GM21381 (cell line): ENCODE data around the gene DKK1.

Source experiments
- ATAC-seq: cut with Tn5 transposase; IDR thresholded peaks from one replicate; pipeline ENCODE4 v1.9.1; 2021; ENCODE audit warnings: mild to moderate bottlenecking, moderate library complexity; ENCODE audit not compliant: unreplicated experiment

The DKK1 gene

GRCh38 chr10:52316500-52316899, 2.4 kb downstream of the DKK1 start:
- no peak for ATAC-seq

GRCh38 chr10:52318136-52318701, 4.1 kb downstream of the DKK1 start:
- ATAC-seq, result no peak

- no peak for ATAC-seq
Measured at GRCh38 chr10:52318822-52319464, 4.9 kb downstream of the DKK1 start.

GRCh38 chr10:52319926-52320325, 5.8 kb downstream of the DKK1 start:
- no peak for ATAC-seq

GRCh38 chr10:52322323-52322722, 8.2 kb downstream of the DKK1 start:
- ATAC-seq, result no peak

- no peak for ATAC-seq
Measured at GRCh38 chr10:52322936-52323335, 8.9 kb downstream of the DKK1 start.

- ATAC-seq, result no peak
Measured at GRCh38 chr10:52326382-52326781, 12.3 kb downstream of the DKK1 start.

GRCh38 chr10:52331638-52332364, 17.7 kb downstream of the DKK1 start:
- no peak for ATAC-seq

- no peak for ATAC-seq
Measured at GRCh38 chr10:52332815-52333214, 18.7 kb downstream of the DKK1 start.

GRCh38 chr10:52334595-52334994, 20.5 kb downstream of the DKK1 start:
- ATAC-seq, result no peak

- no peak for ATAC-seq
Measured at GRCh38 chr10:52335665-52336064, 21.6 kb downstream of the DKK1 start.

GRCh38 chr10:52337225-52337624, 23.1 kb downstream of the DKK1 start:
- ATAC-seq, result no peak

- no peak for ATAC-seq
Measured at GRCh38 chr10:52343439-52343838, 29.4 kb downstream of the DKK1 start.

GRCh38 chr10:52346394-52347326, 32.6 kb downstream of the DKK1 start:
- no peak for ATAC-seq

- no peak for ATAC-seq
Measured at GRCh38 chr10:52347327-52347667, 33.2 kb downstream of the DKK1 start.

- ATAC-seq, result no peak
Measured at GRCh38 chr10:52348037-52348564, 34.0 kb downstream of the DKK1 start.

GRCh38 chr10:52351914-52352330, 37.8 kb downstream of the DKK1 start:
- ATAC-seq, result no peak

- ATAC-seq, result no peak
Measured at GRCh38 chr10:52353205-52353604, 39.1 kb downstream of the DKK1 start.

GRCh38 chr10:52353960-52354394, 39.9 kb downstream of the DKK1 start:
- no peak for ATAC-seq

- ATAC-seq, result no peak
Measured at GRCh38 chr10:52357971-52358370, 43.9 kb downstream of the DKK1 start.

- no peak for ATAC-seq
Measured at GRCh38 chr10:52359441-52359840, 45.4 kb downstream of the DKK1 start.
